Loucy (cell line): ENCODE data around the gene CAMK2D.

Experiments used
- H2AFZ ChIP-seq: fragments of 200-600 bp; sonication (generic); 2 replicates; pipeline ENCODE4 v1.6.0; 2016; ENCODE audit warnings: antibody characterized with exemption, mild to moderate bottlenecking, low read length, moderate library complexity
- H3F3A ChIP-seq: fragments of 200-600 bp; 2 replicates; pipeline ENCODE4 v1.6.0; 2016; ENCODE audit warnings: antibody characterized with exemption, low read depth, mild to moderate bottlenecking
- H3K27me3 ChIP-seq: fragments of 200-600 bp; sonication (generic); 2 replicates; pipeline ENCODE4 v1.6.1; 2014; ENCODE audit warnings: low read length, mild to moderate bottlenecking; ENCODE audit not compliant: insufficient read depth, poor library complexity, severe bottlenecking
- H3K36me3 ChIP-seq: fragments of 200-600 bp; sonication (generic); 2 replicates; pipeline ENCODE4 v1.6.1; 2016; ENCODE audit warnings: low read length; ENCODE audit not compliant: insufficient read depth
- H3K4me1 ChIP-seq: fragments of 200-600 bp; sonication (generic); 2 replicates; pipeline ENCODE4 v1.5.1; 2014; ENCODE audit warnings: low read length, mild to moderate bottlenecking; ENCODE audit not compliant: insufficient read depth, poor library complexity, severe bottlenecking
- H3K4me2 ChIP-seq: fragments of 200-600 bp; sonication (generic); 2 replicates; pipeline ENCODE4 v1.6.0; 2014; ENCODE audit warnings: antibody characterized with exemption, low read length, low read depth, mild to moderate bottlenecking; ENCODE audit not compliant: poor library complexity, severe bottlenecking
- H3K4me3 ChIP-seq: fragments of 200-600 bp; sonication (generic); 2 replicates; pipeline ENCODE4 v1.5.1; 2014; ENCODE audit warnings: low read length, mild to moderate bottlenecking, mixed read lengths; ENCODE audit not compliant: poor library complexity, severe bottlenecking
- H3K79me2 ChIP-seq: fragments of 200-600 bp; sonication (generic); 2 replicates; pipeline ENCODE4 v1.6.1; 2014; ENCODE audit warnings: low read length; ENCODE audit not compliant: insufficient read depth
- H3K9ac ChIP-seq: fragments of 200-600 bp; sonication (generic); 2 replicates; pipeline ENCODE4 v1.6.0; 2014; ENCODE audit warnings: mild to moderate bottlenecking, low read depth, low read length, moderate library complexity; ENCODE audit not compliant: poor library complexity, severe bottlenecking
- H3K9me2 ChIP-seq: fragments of 200-600 bp; sonication (generic); replicated peaks from 2 replicates; pipeline ENCODE4 v1.6.1; 2016; ENCODE audit warnings: low read depth, low read length, mixed read lengths
- H3K9me3 ChIP-seq: fragments of 200-600 bp; sonication (generic); 2 replicates; pipeline ENCODE4 v1.6.1; 2014; ENCODE audit warnings: mild to moderate bottlenecking, antibody characterized with exemption, low read length, low read depth; ENCODE audit not compliant: insufficient read depth
- H4K20me1 ChIP-seq: fragments of 200-600 bp; sonication (generic); 2 replicates; pipeline ENCODE4 v1.6.0; 2014; ENCODE audit warnings: antibody characterized with exemption, low read length, mild to moderate bottlenecking; ENCODE audit not compliant: insufficient read depth, poor library complexity, severe bottlenecking
- CTCF ChIP-seq: fragments of 200-600 bp; sonication (generic); conservative IDR thresholded peaks from 2 replicates; pipeline ENCODE4 v1.5.1; 2014; ENCODE audit warnings: mild to moderate bottlenecking, antibody characterized with exemption, low read length
- EZH2phosphoT487 ChIP-seq: fragments of 200-600 bp; IDR thresholded peaks from 2 replicates; pipeline ENCODE4 v1.6.1; 2018; ENCODE audit warnings: antibody characterized with exemption, mild to moderate bottlenecking, moderate library complexity, borderline replicate concordance

The CAMK2D gene

GRCh38 chr4:113495790-113496189 lies 265.7 kb downstream of the CAMK2D start:
- Histone ChIP-seq H4K20me1 (no peaks in the 10 kb centered on the region), H3K36me3 (peaks cover 22% of the 10 kb centered on the region; the same call in 1 of the 2 replicates), H2AFZ (no peak overlapping the region), H3K4me3 (no peak overlapping the region), H3F3A (no peaks in the 10 kb centered on the region), H3K9me2 (no peaks in the 10 kb centered on the region), H3K9me3 (no peaks in the 10 kb centered on the region; the same call in 1 of the 2 replicates), H3K79me2 (no peaks in the 10 kb centered on the region), H3K4me1 (no peaks in the 10 kb centered on the region), H3K4me2 (no peak overlapping the region), H3K9ac (no peak overlapping the region), H3K27me3 (no peaks in the 10 kb centered on the region)
- TF ChIP-seq EZH2phosphoT487 (no peak), CTCF (no peak)

- Histone ChIP-seq H3K36me3 (0 out of 2 replicates have a peak, but pooled peaks cover 3% of the 10 kb centered on the region), H2AFZ (no peak overlapping the region), H3K9ac (no peak overlapping the region), H3K27me3 (no peaks in the 10 kb centered on the region), H3K9me2 (no peaks in the 10 kb centered on the region), H3K9me3 (no peaks in the 10 kb centered on the region), H3K79me2 (no peaks in the 10 kb centered on the region), H3K4me3 (no peak overlapping the region), H3K4me1 (no peaks in the 10 kb centered on the region), H4K20me1 (no peaks in the 10 kb centered on the region), H3K4me2 (no peak overlapping the region), H3F3A (no peaks in the 10 kb centered on the region)
- TF ChIP-seq CTCF (no peak), EZH2phosphoT487 (no peak)
These were observed 278.4 kb downstream of the CAMK2D start for GRCh38 chr4:113483131-113483530.

- Histone ChIP-seq H2AFZ (no peak overlapping the region), H3K27me3 (no peaks in the 10 kb centered on the region), H3K36me3 (0 out of 2 replicates have a peak, but pooled peaks cover 5% of the 10 kb centered on the region), H3K9me3 (no peaks in the 10 kb centered on the region), H4K20me1 (no peaks in the 10 kb centered on the region), H3K79me2 (no peaks in the 10 kb centered on the region), H3K4me3 (no peak overlapping the region), H3K4me1 (no peaks in the 10 kb centered on the region), H3K4me2 (no peak overlapping the region), H3F3A (no peaks in the 10 kb centered on the region), H3K9me2 (no peaks in the 10 kb centered on the region), H3K9ac (no peak overlapping the region)
- TF ChIP-seq EZH2phosphoT487: no peak
- no peak for TF ChIP-seq CTCF
These were observed 279.2 kb downstream of the CAMK2D start for GRCh38 chr4:113482325-113482724.
